Retina (tissue), 1 donor: ENCODE measurements around the gene HSPB2.

ENCODE experiments used
- DNase-seq: peaks from one replicate; pipeline ENCODE4 v3.0.0-alpha.2; 2016

The HSPB2 gene

GRCh38 chr11:111941963-111942362, 29.4 kb downstream of the HSPB2 start:
- DNase-seq, result no peak

- no peak for DNase-seq
Measured at GRCh38 chr11:111942829-111943228, 30.3 kb downstream of the HSPB2 start.

- no peak for DNase-seq
Measured at GRCh38 chr11:111944139-111944538, 31.6 kb downstream of the HSPB2 start.

GRCh38 chr11:111944651-111945051, 32.1 kb downstream of the HSPB2 start:
- DNase-seq, result no peak

GRCh38 chr11:111945198-111945597, 32.7 kb downstream of the HSPB2 start:
- no peak for DNase-seq

- DNase-seq, result no peak
Measured at GRCh38 chr11:111946499-111946898, 34.0 kb downstream of the HSPB2 start.

- DNase-seq, result no peak
Measured at GRCh38 chr11:111947143-111947542, 34.6 kb downstream of the HSPB2 start.

- no peak for DNase-seq
Measured at GRCh38 chr11:111949519-111950426, 37.2 kb downstream of the HSPB2 start.

- DNase-seq, result no peak
Measured at GRCh38 chr11:111951565-111951964, 39.0 kb downstream of the HSPB2 start.

GRCh38 chr11:111954154-111954553, 41.6 kb downstream of the HSPB2 start:
- DNase-seq, result no peak

GRCh38 chr11:111957663-111958444, 45.3 kb downstream of the HSPB2 start:
- no peak for DNase-seq

GRCh38 chr11:111960916-111961315, 48.4 kb downstream of the HSPB2 start:
- DNase-seq, result no peak

- no peak for DNase-seq
Measured at GRCh38 chr11:111961389-111962300, 49.1 kb downstream of the HSPB2 start.
